GM23338 (cell line): ENCODE data around the gene ZNF787. TPM values are rescaled to one million over a fixed set of nuclear protein-coding genes. Genes with fewer than 3 reads are reported as not detected.

Experiments
- ATAC-seq: fragments of 200-7000 bp; cut with Tn5 transposase; 3 replicates; pipeline ENCODE4 v1.9.1; 2020
- DNase-seq: peaks from one replicate; pipeline ENCODE4 v3.0.0-alpha.2; 2015; ENCODE audit warnings: low spot score
- H2AFZ ChIP-seq: fragments of 200-600 bp; sonication (generic); 2 replicates; pipeline ENCODE4 v1.8.0; 2016; ENCODE audit warnings: antibody characterized with exemption, mild to moderate bottlenecking, moderate library complexity
- H3F3A ChIP-seq: fragments of 200-600 bp; sonication (generic); replicated peaks from 2 replicates; pipeline ENCODE4 v1.8.0; 2017; ENCODE audit warnings: antibody characterized with exemption, mixed run types, low read depth
- H3K27ac ChIP-seq: fragments of 200-600 bp; sonication (generic); 2 replicates; pipeline ENCODE4 v1.6.1; 2016; ENCODE audit warnings: low read depth
- H3K27me3 ChIP-seq: fragments of 200-600 bp; sonication (generic); 2 replicates; pipeline ENCODE4 v1.8.0; 2016; ENCODE audit warnings: mild to moderate bottlenecking, mixed run types, moderate library complexity; ENCODE audit not compliant: insufficient read depth
- H3K36me3 ChIP-seq: fragments of 200-600 bp; sonication (generic); 2 replicates; pipeline ENCODE4 v1.8.0; 2016; ENCODE audit warnings: mild to moderate bottlenecking; ENCODE audit not compliant: insufficient read depth
- H3K4me1 ChIP-seq: fragments of 200-600 bp; sonication (generic); 2 replicates; pipeline ENCODE4 v1.8.0; 2016; ENCODE audit warnings: mild to moderate bottlenecking, moderate library complexity; ENCODE audit not compliant: insufficient read depth
- H3K4me2 ChIP-seq: fragments of 200-600 bp; sonication (generic); 2 replicates; pipeline ENCODE4 v1.7.1; 2017; ENCODE audit warnings: mixed run types
- H3K4me3 ChIP-seq: fragments of 200-600 bp; sonication (generic); 2 replicates; pipeline ENCODE4 v1.6.1; 2016; ENCODE audit warnings: mixed run types
- H3K79me2 ChIP-seq: fragments of 200-600 bp; sonication (generic); replicated peaks from 2 replicates; pipeline ENCODE4 v1.8.0; 2017; ENCODE audit warnings: mild to moderate bottlenecking; ENCODE audit not compliant: insufficient read depth
- H3K9me2 ChIP-seq: fragments of 200-600 bp; sonication (generic); 2 replicates; pipeline ENCODE4 v1.8.0; 2017; ENCODE audit not compliant: insufficient read depth
- H4K20me1 ChIP-seq: fragments of 200-600 bp; sonication (generic); replicated peaks from 2 replicates; pipeline ENCODE4 v1.8.0; 2017; ENCODE audit warnings: mild to moderate bottlenecking; ENCODE audit not compliant: insufficient read depth
- H3K27ac Mint-ChIP-seq: 2 replicates; pipeline ENCODE4 v1.8.0; 2020; ENCODE audit warnings: inconsistent platforms, mild to moderate bottlenecking, moderate library complexity, mixed read lengths
- H3K27me3 Mint-ChIP-seq: 3 replicates; pipeline ENCODE4 v1.8.0; 2022; ENCODE audit warnings: low read depth, mild to moderate bottlenecking, moderate library complexity, mixed read lengths, inconsistent platforms; ENCODE audit not compliant: insufficient read depth, poor library complexity
- H3K36me3 Mint-ChIP-seq: 3 replicates; pipeline ENCODE4 v1.8.0; 2021; ENCODE audit warnings: low read depth, mild to moderate bottlenecking, inconsistent platforms, moderate library complexity, mixed read lengths
- H3K4me1 Mint-ChIP-seq: 3 replicates; pipeline ENCODE4 v1.8.0; 2020; ENCODE audit warnings: mild to moderate bottlenecking, inconsistent platforms, mixed read lengths
- H3K4me3 Mint-ChIP-seq: 3 replicates; pipeline ENCODE4 v1.8.0; 2021; ENCODE audit warnings: moderate library complexity, mild to moderate bottlenecking, inconsistent platforms, mixed read lengths
- H3K9me3 Mint-ChIP-seq: 3 replicates; pipeline ENCODE4 v1.8.0; 2020; ENCODE audit warnings: moderate library complexity, mild to moderate bottlenecking, inconsistent platforms, mixed read lengths
- CREB1 ChIP-seq: fragments of 250-450 bp; sonication (Bioruptor Pico); IDR thresholded peaks from 2 replicates; pipeline ENCODE4 v1.5.0; 2020; ENCODE audit warnings: low read depth, mild to moderate bottlenecking, moderate library complexity
- CTCF ChIP-seq, 2 experiments: fragments of 200-600 bp in 1 of 2; sonication (generic) in 1 of 2; conservative IDR thresholded peaks; 2 replicates each; pipeline versions ENCODE4 v1.5.1 to v1.6.1; 2016 to 2017; ENCODE audit warnings: antibody characterized with exemption in 2 of 2, low read depth in 2 of 2, mild to moderate bottlenecking in 2 of 2, moderate library complexity in 1 of 2
- ETS1 ChIP-seq: IDR thresholded peaks from 2 replicates; pipeline ENCODE4 v1.6.1; 2016; ENCODE audit warnings: antibody characterized with exemption
- EZH2 ChIP-seq: fragments of 200-600 bp; sonication (generic); IDR thresholded peaks from one replicate; pipeline ENCODE4 v1.8.0; 2017; ENCODE audit warnings: antibody characterized with exemption, mild to moderate bottlenecking, low read depth; ENCODE audit not compliant: unreplicated experiment
- EZH2phosphoT487 ChIP-seq: fragments of 200-600 bp; sonication (generic); IDR thresholded peaks from one replicate; pipeline ENCODE4 v1.8.1; 2018; ENCODE audit warnings: antibody characterized with exemption; ENCODE audit not compliant: unreplicated experiment
- JUNB ChIP-seq: IDR thresholded peaks from one replicate; pipeline ENCODE4 v1.6.1; 2016; ENCODE audit warnings: antibody characterized with exemption; ENCODE audit not compliant: unreplicated experiment
- NANOG ChIP-seq: IDR thresholded peaks from 2 replicates; pipeline ENCODE4 v1.6.1; 2016; ENCODE audit warnings: antibody characterized with exemption, borderline replicate concordance
- POLR2AphosphoS5 ChIP-seq: IDR thresholded peaks from 2 replicates; pipeline ENCODE4 v1.6.1; 2016; ENCODE audit warnings: antibody characterized with exemption, low read depth
- REST ChIP-seq: IDR thresholded peaks from one replicate; pipeline ENCODE4 v1.6.1; 2018; ENCODE audit warnings: antibody characterized with exemption; ENCODE audit not compliant: unreplicated experiment
- STAT1 ChIP-seq: IDR thresholded peaks from one replicate; pipeline ENCODE4 v1.6.1; 2016; ENCODE audit warnings: antibody characterized with exemption; ENCODE audit not compliant: unreplicated experiment
- ZNF114 ChIP-seq: fragments of 250-450 bp; sonication (Bioruptor Pico); IDR thresholded peaks from 2 replicates; pipeline ENCODE4 v1.5.0; 2020; ENCODE audit warnings: mild to moderate bottlenecking, moderate library complexity
- ZNF331 ChIP-seq: fragments of 250-450 bp; sonication (Bioruptor Pico); IDR thresholded peaks from 2 replicates; pipeline ENCODE4 v1.5.0; 2020; ENCODE audit warnings: low read depth, mild to moderate bottlenecking, moderate library complexity
- polyA plus RNA-seq: library from polyadenylated mRNA; unstranded; fragments of >200 nt; fragmentation: Nextera tagmentation; extraction: Ambion mirVana; gene quantifications from 2 replicates; pipeline ENCODE4 v1.2.1, GENCODE V29; 2016
- total RNA-seq: library from RNA; depleted of rRNA; stranded (reverse); fragments of >200 nt; shearing (Covaris generic); gene quantifications from 2 replicates; pipeline ENCODE4 v1.2.3, GENCODE V29; 2014
- TF ChIP-seq, protein P1 (sequence below): fragments of 250-450 bp; sonication (Bioruptor Pico); IDR thresholded peaks from 2 replicates; pipeline ENCODE4 v1.5.0; 2020; ENCODE audit warnings: mild to moderate bottlenecking, moderate library complexity

Gene ZNF787
- total and polyA plus RNA-seq, 2 experiments from 2014 or later, result 12.5 to 44.6 TPM

DNA sequence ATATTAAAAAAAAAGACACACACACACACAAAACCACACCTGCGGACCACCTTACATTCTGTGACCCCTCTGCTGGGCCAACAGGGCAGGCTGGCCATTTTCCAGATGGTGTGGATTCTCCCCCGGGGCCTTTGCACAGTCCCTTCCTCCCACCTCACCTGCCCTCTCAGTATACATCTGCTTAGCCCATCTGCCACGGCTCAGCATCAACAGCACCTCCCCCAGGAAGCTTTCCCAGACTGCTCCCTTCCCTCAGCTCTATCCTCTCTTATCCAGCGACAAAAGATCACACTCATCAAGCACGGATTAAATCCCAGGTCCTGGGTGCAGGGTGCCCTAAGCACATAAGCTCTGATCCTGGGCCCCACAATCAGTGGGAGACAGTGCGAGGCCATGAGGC, 4.5 kb downstream of the ZNF787 start:
- Histone ChIP-seq H3K27ac (0 out of 2 replicates have a peak overlapping the region, but pooled peaks have one; percentile 19), H3K4me1 (peaks cover 32% of the 10 kb centered on the region), H3K36me3 (no peaks in the 10 kb centered on the region; the same call in 1 of the 2 replicates), H3K27me3 (no peaks in the 10 kb centered on the region), H4K20me1 (peaks cover 34% of the 10 kb centered on the region), H3F3A (no peaks in the 10 kb centered on the region; the same call in 1 of the 2 replicates), H2AFZ (no peak overlapping the region), H3K79me2 (peaks cover 87% of the 10 kb centered on the region), H3K9me2 (no peaks in the 10 kb centered on the region), H3K4me2 (no peak overlapping the region), H3K4me3 (no peak overlapping the region)
- no peak overlapping the region; the same call in 2 of the 3 replicates for H3K4me3 Mint-ChIP-seq
- DNase-seq (no peak), ATAC-seq (no peak)
- no peaks in the 10 kb centered on the region; the same call in 1 of the 3 replicates for H3K9me3 Mint-ChIP-seq
- H3K27ac Mint-ChIP-seq, result peak overlapping the region; percentile 13; the same call in 1 of the 2 replicates
- H3K27me3 Mint-ChIP-seq, result peaks cover 23% of the 10 kb centered on the region
- H3K4me1 Mint-ChIP-seq, result peaks cover 58% of the 10 kb centered on the region
- H3K36me3 Mint-ChIP-seq, result peaks cover 15% of the 10 kb centered on the region
- TF ChIP-seq JUNB (no peak), EZH2phosphoT487 (no peak), NANOG (no peak), ZNF331 (CRISPR knock-in tag) (no peak), REST (no peak), CTCF (conservative IDR thresholded peaks at IDR 0.05; ENCODE audit: low read depth in 2 of 2) (no peak), STAT1 (no peak), EZH2 (no peak), ETS1 (no peak), POLR2AphosphoS5 (no peak), ZNF114 (CRISPR knock-in tag) (no peak), CREB1 (no peak)
- TF ChIP-seq, protein P1, sequence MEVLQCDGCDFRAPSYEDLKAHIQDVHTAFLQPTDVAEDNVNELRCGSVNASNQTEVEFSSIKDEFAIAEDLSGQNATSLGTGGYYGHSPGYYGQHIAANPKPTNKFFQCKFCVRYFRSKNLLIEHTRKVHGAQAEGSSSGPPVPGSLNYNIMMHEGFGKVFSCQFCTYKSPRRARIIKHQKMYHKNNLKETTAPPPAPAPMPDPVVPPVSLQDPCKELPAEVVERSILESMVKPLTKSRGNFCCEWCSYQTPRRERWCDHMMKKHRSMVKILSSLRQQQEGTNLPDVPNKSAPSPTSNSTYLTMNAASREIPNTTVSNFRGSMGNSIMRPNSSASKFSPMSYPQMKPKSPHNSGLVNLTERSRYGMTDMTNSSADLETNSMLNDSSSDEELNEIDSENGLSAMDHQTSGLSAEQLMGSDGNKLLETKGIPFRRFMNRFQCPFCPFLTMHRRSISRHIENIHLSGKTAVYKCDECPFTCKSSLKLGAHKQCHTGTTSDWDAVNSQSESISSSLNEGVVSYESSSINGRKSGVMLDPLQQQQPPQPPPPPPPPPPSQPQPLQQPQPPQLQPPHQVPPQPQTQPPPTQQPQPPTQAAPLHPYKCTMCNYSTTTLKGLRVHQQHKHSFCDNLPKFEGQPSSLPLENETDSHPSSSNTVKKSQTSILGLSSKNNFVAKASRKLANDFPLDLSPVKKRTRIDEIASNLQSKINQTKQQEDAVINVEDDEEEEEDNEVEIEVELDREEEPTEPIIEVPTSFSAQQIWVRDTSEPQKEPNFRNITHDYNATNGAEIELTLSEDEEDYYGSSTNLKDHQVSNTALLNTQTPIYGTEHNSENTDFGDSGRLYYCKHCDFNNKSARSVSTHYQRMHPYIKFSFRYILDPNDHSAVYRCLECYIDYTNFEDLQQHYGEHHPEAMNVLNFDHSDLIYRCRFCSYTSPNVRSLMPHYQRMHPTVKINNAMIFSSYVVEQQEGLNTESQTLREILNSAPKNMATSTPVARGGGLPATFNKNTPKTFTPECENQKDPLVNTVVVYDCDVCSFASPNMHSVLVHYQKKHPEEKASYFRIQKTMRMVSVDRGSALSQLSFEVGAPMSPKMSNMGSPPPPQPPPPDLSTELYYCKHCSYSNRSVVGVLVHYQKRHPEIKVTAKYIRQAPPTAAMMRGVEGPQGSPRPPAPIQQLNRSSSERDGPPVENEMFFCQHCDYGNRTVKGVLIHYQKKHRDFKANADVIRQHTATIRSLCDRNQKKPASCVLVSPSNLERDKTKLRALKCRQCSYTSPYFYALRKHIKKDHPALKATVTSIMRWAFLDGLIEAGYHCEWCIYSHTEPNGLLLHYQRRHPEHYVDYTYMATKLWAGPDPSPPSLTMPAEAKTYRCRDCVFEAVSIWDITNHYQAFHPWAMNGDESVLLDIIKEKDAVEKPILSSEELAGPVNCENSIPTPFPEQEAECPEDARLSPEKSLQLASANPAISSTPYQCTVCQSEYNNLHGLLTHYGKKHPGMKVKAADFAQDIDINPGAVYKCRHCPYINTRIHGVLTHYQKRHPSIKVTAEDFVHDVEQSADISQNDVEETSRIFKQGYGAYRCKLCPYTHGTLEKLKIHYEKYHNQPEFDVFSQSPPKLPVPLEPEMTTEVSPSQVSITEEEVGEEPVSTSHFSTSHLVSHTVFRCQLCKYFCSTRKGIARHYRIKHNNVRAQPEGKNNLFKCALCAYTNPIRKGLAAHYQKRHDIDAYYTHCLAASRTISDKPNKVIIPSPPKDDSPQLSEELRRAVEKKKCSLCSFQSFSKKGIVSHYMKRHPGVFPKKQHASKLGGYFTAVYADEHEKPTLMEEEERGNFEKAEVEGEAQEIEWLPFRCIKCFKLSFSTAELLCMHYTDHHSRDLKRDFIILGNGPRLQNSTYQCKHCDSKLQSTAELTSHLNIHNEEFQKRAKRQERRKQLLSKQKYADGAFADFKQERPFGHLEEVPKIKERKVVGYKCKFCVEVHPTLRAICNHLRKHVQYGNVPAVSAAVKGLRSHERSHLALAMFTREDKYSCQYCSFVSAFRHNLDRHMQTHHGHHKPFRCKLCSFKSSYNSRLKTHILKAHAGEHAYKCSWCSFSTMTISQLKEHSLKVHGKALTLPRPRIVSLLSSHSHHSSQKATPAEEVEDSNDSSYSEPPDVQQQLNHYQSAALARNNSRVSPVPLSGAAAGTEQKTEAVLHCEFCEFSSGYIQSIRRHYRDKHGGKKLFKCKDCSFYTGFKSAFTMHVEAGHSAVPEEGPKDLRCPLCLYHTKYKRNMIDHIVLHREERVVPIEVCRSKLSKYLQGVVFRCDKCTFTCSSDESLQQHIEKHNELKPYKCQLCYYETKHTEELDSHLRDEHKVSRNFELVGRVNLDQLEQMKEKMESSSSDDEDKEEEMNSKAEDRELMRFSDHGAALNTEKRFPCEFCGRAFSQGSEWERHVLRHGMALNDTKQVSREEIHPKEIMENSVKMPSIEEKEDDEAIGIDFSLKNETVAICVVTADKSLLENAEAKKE (CRISPR knock-in tag), result no peak
